PC-3 (cell line): ENCODE data around the gene NPTX1. TPM values are rescaled to one million over a fixed set of nuclear protein-coding genes. Genes with fewer than 3 reads are reported as not detected.

Source experiments
- ATAC-seq: fragments of 200-7000 bp; cut with Tn5 transposase; 2 replicates; pipeline ENCODE4 v1.9.1; 2020; ENCODE audit warnings: mild to moderate bottlenecking, moderate library complexity
- BruUV-seq: library from RNA; stranded (reverse); fragments of 400-500 nt; replicated peaks from 2 replicates; lab custom pipeline; 2021; lab: Mats Ljungman, UMichigan
- CTCF ChIA-PET: fragments of 300-600 bp; sonication (Branson Sonifier 250); formaldehyde crosslinking; loops from one replicate; lab custom pipeline; 2022; ENCODE audit warnings: antibody characterized with exemption; lab: Charles Lee
- POLR2A ChIA-PET: fragments of 300-600 bp; sonication (Branson Sonifier 250); formaldehyde crosslinking; loops from one replicate; lab custom pipeline; 2022; ENCODE audit warnings: antibody characterized with exemption; ENCODE audit not compliant: unreplicated experiment; lab: Charles Lee
- DNase-seq: peaks from one replicate; pipeline ENCODE4 v3.0.0-alpha.2; 2015
- H2AFZ ChIP-seq: fragments of 300-600 bp; sonication (generic); 2 replicates; pipeline ENCODE4 v1.6.0; 2016; ENCODE audit warnings: antibody characterized with exemption, low read length
- H3F3A ChIP-seq: fragments of 300-600 bp; sonication (generic); one replicate; pipeline ENCODE4 v1.6.0; 2017; ENCODE audit warnings: antibody characterized with exemption, low read length, control low read depth, mild to moderate bottlenecking; ENCODE audit not compliant: unreplicated experiment
- H3K27ac ChIP-seq: fragments of 300-600 bp; sonication (generic); 2 replicates; pipeline ENCODE4 v1.5.1; 2016; ENCODE audit warnings: mild to moderate bottlenecking, low read length
- H3K27me3 ChIP-seq: fragments of 300-600 bp; sonication (generic); 2 replicates; pipeline ENCODE4 v1.6.1; 2016; ENCODE audit warnings: low read length, mixed read lengths
- H3K36me3 ChIP-seq: fragments of 300-600 bp; sonication (generic); 2 replicates; pipeline ENCODE4 v1.6.1; 2016; ENCODE audit warnings: low read depth, mixed run types, low read length, mixed read lengths
- H3K4me1 ChIP-seq: fragments of 300-600 bp; sonication (generic); 2 replicates; pipeline ENCODE4 v1.5.1; 2016; ENCODE audit warnings: low read length; ENCODE audit not compliant: insufficient read depth
- H3K4me2 ChIP-seq: fragments of 300-600 bp; sonication (generic); 2 replicates; pipeline ENCODE4 v1.6.0; 2016; ENCODE audit warnings: low read length
- H3K4me3 ChIP-seq: fragments of 300-600 bp; sonication (generic); 2 replicates; pipeline ENCODE4 v1.5.1; 2016; ENCODE audit warnings: mild to moderate bottlenecking, low read length, mixed read lengths
- H3K79me2 ChIP-seq: fragments of 300-600 bp; sonication (generic); 2 replicates; pipeline ENCODE4 v1.6.1; 2017; ENCODE audit warnings: low read length, mixed read lengths
- H3K9ac ChIP-seq: fragments of 300-600 bp; sonication (generic); 2 replicates; pipeline ENCODE4 v1.6.0; 2016; ENCODE audit warnings: mild to moderate bottlenecking, low read length
- H3K9me2 ChIP-seq: fragments of 300-600 bp; sonication (generic); replicated peaks from 2 replicates; pipeline ENCODE4 v1.6.1; 2016; ENCODE audit warnings: mixed run types, low read length, mixed read lengths
- H3K9me3 ChIP-seq: fragments of 300-600 bp; sonication (generic); 2 replicates; pipeline ENCODE4 v1.6.1; 2016; ENCODE audit warnings: low read length, mixed read lengths
- H4K20me1 ChIP-seq: fragments of 300-600 bp; sonication (generic); 2 replicates; pipeline ENCODE4 v1.6.1; 2016; ENCODE audit warnings: low read length, mixed read lengths
- CTCF ChIP-seq: fragments of 300-600 bp; sonication (generic); conservative IDR thresholded peaks from 2 replicates; pipeline ENCODE4 v1.5.1; 2017; ENCODE audit warnings: antibody characterized with exemption, low read depth, mild to moderate bottlenecking, low read length
- EZH2 ChIP-seq: fragments of 300-600 bp; sonication (generic); IDR thresholded peaks from one replicate; pipeline ENCODE4 v1.6.1; 2017; ENCODE audit warnings: antibody characterized with exemption, mild to moderate bottlenecking, low read length; ENCODE audit not compliant: unreplicated experiment
- EZH2phosphoT487 ChIP-seq: fragments of 300-600 bp; sonication (generic); IDR thresholded peaks from 2 replicates; pipeline ENCODE4 v1.6.1; 2018; ENCODE audit warnings: mild to moderate bottlenecking, antibody characterized with exemption, low read length, borderline replicate concordance
- intact Hi-C: fragments of 100-400 bp; cut with micrococcal nuclease; formaldehyde crosslinking; loops from 2 replicates; pipeline ENCODE4 v1.9.0; 2023
- total RNA-seq: library from RNA; depleted of rRNA; stranded (reverse); fragments of >200 nt; gene quantifications from 2 replicates; pipeline ENCODE4 v1.2.3, GENCODE V29; 2014

Gene NPTX1
- total RNA-seq, 1 experiment from 2014 or later, result 0.55 TPM

DNA sequence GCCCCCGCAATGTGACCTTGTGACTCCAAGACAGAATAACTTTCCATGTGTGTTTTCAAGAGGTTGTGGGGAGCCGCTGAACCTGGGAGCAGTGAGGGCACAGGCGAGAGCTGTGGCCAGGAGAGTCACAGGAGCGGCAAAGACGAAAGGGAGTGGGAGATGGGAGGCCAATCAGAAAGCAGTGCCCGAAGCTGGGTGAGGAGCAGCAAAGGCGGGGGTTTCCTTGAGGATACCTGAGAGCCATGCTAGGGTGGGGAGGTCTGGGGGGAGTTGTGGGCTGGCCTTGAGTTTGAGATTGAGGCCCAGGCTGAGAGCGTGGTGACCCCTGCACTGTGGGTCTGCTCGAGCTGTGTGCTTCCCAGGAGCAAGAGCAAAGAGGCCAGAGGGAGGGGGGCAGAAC lies 23.2 kb upstream of the NPTX1 start:
- no TSS peak for BruUV-seq
- no peak for TF ChIP-seq EZH2
- TF ChIP-seq EZH2phosphoT487, result no peak
- no peak for TF ChIP-seq CTCF
- Histone ChIP-seq H3K4me1 (no peaks in the 10 kb centered on the region), H3K79me2 (no peaks in the 10 kb centered on the region), H3K4me3 (no peak overlapping the region), H3K27ac (no peak overlapping the region), H4K20me1 (no peaks in the 10 kb centered on the region), H3K9ac (no peak overlapping the region), H3K9me2 (no peaks in the 10 kb centered on the region), H3F3A (no peaks in the 10 kb centered on the region), H3K9me3 (no peaks in the 10 kb centered on the region), H3K4me2 (no peak overlapping the region), H3K36me3 (no peaks in the 10 kb centered on the region), H3K27me3 (peaks cover 32% of the 10 kb centered on the region), H2AFZ (no peak overlapping the region)
- DNase-seq, result no peak
- POLR2A ChIA-PET, result no interaction called here
- no peak for ATAC-seq
- CTCF ChIA-PET, result no interaction called here
- intact Hi-C loops, result no loop called here

DNA sequence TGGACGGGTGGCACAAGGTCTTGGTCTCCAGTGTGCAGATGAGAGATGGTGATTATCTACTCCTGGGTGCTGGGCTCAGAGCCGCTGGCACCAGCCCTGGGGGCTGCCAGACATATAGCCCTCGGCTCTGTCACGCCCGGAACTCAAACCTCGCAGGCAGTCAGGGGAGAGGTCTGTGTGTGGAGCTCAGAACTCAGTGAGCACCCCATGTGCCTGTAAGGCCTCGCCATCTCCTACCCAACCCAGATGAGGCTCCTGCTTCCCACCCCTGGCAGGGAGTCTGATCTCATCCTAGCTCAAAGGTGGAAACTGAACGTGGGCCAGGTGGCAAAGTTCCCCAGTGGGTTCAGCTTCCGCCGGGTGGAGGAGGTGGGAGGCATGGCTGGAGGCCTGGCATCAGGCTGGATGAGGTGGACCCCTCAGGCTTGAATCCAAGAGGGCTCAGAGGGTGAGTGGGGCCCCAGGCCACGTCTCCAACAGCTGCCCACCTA lies 22.6 kb upstream of the NPTX1 start:
- Histone ChIP-seq H3K9me3 (no peaks in the 10 kb centered on the region), H3K36me3 (no peaks in the 10 kb centered on the region), H3F3A (no peaks in the 10 kb centered on the region), H3K4me1 (no peaks in the 10 kb centered on the region), H3K9ac (no peak overlapping the region), H3K9me2 (no peaks in the 10 kb centered on the region), H4K20me1 (no peaks in the 10 kb centered on the region), H3K79me2 (no peaks in the 10 kb centered on the region), H3K27ac (no peak overlapping the region), H3K4me2 (no peak overlapping the region), H3K27me3 (peaks cover 26% of the 10 kb centered on the region; the same call in 1 of the 2 replicates), H3K4me3 (no peak overlapping the region), H2AFZ (no peak overlapping the region)
- BruUV-seq, result no TSS peak
- no peak for DNase-seq
- no peak for ATAC-seq
- ChIA-PET CTCF (no interaction called here), POLR2A (no interaction called here)
- TF ChIP-seq CTCF (no peak), EZH2phosphoT487 (no peak), EZH2 (no peak)
- intact Hi-C loops, result no loop called here

- intact Hi-C loops, result no loop called here
- ChIA-PET CTCF (no interaction called here), POLR2A (no interaction called here)
- peaks cover 25% of the 10 kb centered on the region; the same call in 1 of the 2 replicates for H3K27me3 ChIP-seq
- no peaks in the 10 kb centered on the region for H3K4me1 ChIP-seq
- ATAC-seq (no peak), DNase-seq (no peak)
- H4K20me1 ChIP-seq, result no peaks in the 10 kb centered on the region
- TF ChIP-seq CTCF, result no peak
- TF ChIP-seq EZH2, result no peak
- TF ChIP-seq EZH2phosphoT487, result no peak
- H3K9ac ChIP-seq, result no peak overlapping the region
- H3K4me2 ChIP-seq, result no peak overlapping the region
- no peaks in the 10 kb centered on the region for H3K9me2 ChIP-seq
- no peaks in the 10 kb centered on the region for H3K36me3 ChIP-seq
- H3F3A ChIP-seq, result no peaks in the 10 kb centered on the region
- H2AFZ ChIP-seq, result no peak overlapping the region
- no peaks in the 10 kb centered on the region for H3K79me2 ChIP-seq
- BruUV-seq, result no TSS peak
- H3K9me3 ChIP-seq, result no peaks in the 10 kb centered on the region
- H3K4me3 ChIP-seq, result no peak overlapping the region
- H3K27ac ChIP-seq, result no peak overlapping the region
These were observed 22.0 kb upstream of the NPTX1 start for GRCh38 chr17:80498242-80498919.
